PC-9 (cell line): ENCODE results near the gene MYO1H. TPM values are rescaled to one million over a fixed set of nuclear protein-coding genes. Genes with fewer than 3 reads are reported as not detected.

ENCODE experiments used
- BruUV-seq: library from RNA; stranded (reverse); fragments of 400-500 nt; replicated peaks from 2 replicates; lab custom pipeline; 2021; lab: Mats Ljungman, UMichigan
- CTCF ChIA-PET: fragments of 300-600 bp; sonication (Branson Sonifier 250); formaldehyde crosslinking; loops from one replicate; lab custom pipeline; 2022; ENCODE audit warnings: antibody characterized with exemption; lab: Charles Lee
- POLR2A ChIA-PET: fragments of 300-600 bp; sonication (Branson Sonifier 250); formaldehyde crosslinking; loops from one replicate; lab custom pipeline; 2022; ENCODE audit warnings: antibody characterized with exemption; ENCODE audit not compliant: unreplicated experiment; lab: Charles Lee
- DNase-seq, 2 experiments: peaks; one replicate each; pipeline versions ENCODE4 v3.0.0 to v3.0.0-alpha.2; 2015 to 2022; ENCODE audit warnings: mixed read lengths in 1 of 2
- H2AFZ ChIP-seq: fragments of 200-600 bp; sonication (generic); 2 replicates; pipeline ENCODE4 v1.8.1; 2017; ENCODE audit warnings: antibody characterized with exemption
- H3F3A ChIP-seq: fragments of 200-600 bp; sonication (generic); 2 replicates; pipeline ENCODE4 v1.8.1; 2017; ENCODE audit warnings: antibody characterized with exemption, mild to moderate bottlenecking, low read depth; ENCODE audit not compliant: insufficient read depth
- H3K27ac ChIP-seq: fragments of 200-600 bp; sonication (generic); 2 replicates; pipeline ENCODE4 v1.6.1; 2016; ENCODE audit warnings: mixed run types
- H3K27me3 ChIP-seq: fragments of 200-600 bp; sonication (generic); 2 replicates; pipeline ENCODE4 v1.6.1; 2016; ENCODE audit warnings: low read depth, mixed run types; ENCODE audit not compliant: insufficient read depth
- H3K36me3 ChIP-seq: fragments of 200-600 bp; sonication (generic); 2 replicates; pipeline ENCODE4 v1.6.1; 2016; ENCODE audit warnings: low read depth, mixed run types
- H3K4me1 ChIP-seq: fragments of 200-600 bp; sonication (generic); replicated peaks from 2 replicates; pipeline ENCODE4 v1.6.1; 2016; ENCODE audit warnings: mixed run types; ENCODE audit not compliant: insufficient read depth
- H3K4me2 ChIP-seq: fragments of 200-600 bp; sonication (generic); 2 replicates; pipeline ENCODE4 v1.6.1; 2017; ENCODE audit warnings: mixed run types
- H3K4me3 ChIP-seq: fragments of 200-600 bp; sonication (generic); 2 replicates; pipeline ENCODE4 v1.6.1; 2016; ENCODE audit warnings: mixed run types
- H3K79me2 ChIP-seq: fragments of 200-600 bp; sonication (generic); 2 replicates; pipeline ENCODE4 v1.6.1; 2017; ENCODE audit warnings: low read depth, mixed run types
- H3K9me2 ChIP-seq: fragments of 200-600 bp; sonication (generic); 2 replicates; pipeline ENCODE4 v1.8.1; 2017; ENCODE audit warnings: mild to moderate bottlenecking; ENCODE audit not compliant: insufficient read depth
- H3K9me3 ChIP-seq: fragments of 200-600 bp; sonication (generic); 2 replicates; pipeline ENCODE4 v1.8.1; 2016; ENCODE audit warnings: low read depth; ENCODE audit not compliant: insufficient read depth
- H4K20me1 ChIP-seq: fragments of 200-600 bp; sonication (generic); 2 replicates; pipeline ENCODE4 v1.8.1; 2017; ENCODE audit not compliant: insufficient read depth
- CTCF ChIP-seq: fragments of 200-600 bp; sonication (generic); conservative IDR thresholded peaks from 2 replicates; pipeline ENCODE4 v1.6.1; 2017; ENCODE audit warnings: mixed run types, antibody characterized with exemption, mild to moderate bottlenecking, moderate library complexity
- EZH2 ChIP-seq: fragments of 200-600 bp; sonication (generic); IDR thresholded peaks from 2 replicates; pipeline ENCODE4 v1.8.0; 2017; ENCODE audit warnings: antibody characterized with exemption, low read depth
- intact Hi-C: fragments of 100-400 bp; cut with micrococcal nuclease; formaldehyde crosslinking; loops from one replicate; pipeline ENCODE4 v1.10.0; 2022; ENCODE audit not compliant: unreplicated experiment
- total RNA-seq: library from RNA; stranded (reverse); gene quantifications from 2 replicates; pipeline ENCODE4 v1.2.3, GENCODE V29; 2021

The MYO1H gene
- total RNA-seq, 1 experiment from 2014 or later = not detected

- DNase-seq = no peak
- no TSS peak for BruUV-seq
- no peaks in the 10 kb centered on the region for H3K9me3 ChIP-seq
- H4K20me1 ChIP-seq = peaks cover 12% of the 10 kb centered on the region; the same call in 1 of the 2 replicates
- H3K4me3 ChIP-seq = no peak overlapping the region
- intact Hi-C loops = no loop called here
- no peaks in the 10 kb centered on the region for H3K27me3 ChIP-seq
- ChIA-PET POLR2A (no interaction called here), CTCF (no interaction called here)
- TF ChIP-seq EZH2 = no peak
- TF ChIP-seq CTCF = no peak
- no peaks in the 10 kb centered on the region for H3K9me2 ChIP-seq
- H3F3A ChIP-seq = no peaks in the 10 kb centered on the region; the same call in 1 of the 2 replicates
- H2AFZ ChIP-seq = no peak overlapping the region
- H3K4me2 ChIP-seq = no peak overlapping the region
- H3K79me2 ChIP-seq = no peaks in the 10 kb centered on the region
- peaks cover 11% of the 10 kb centered on the region for H3K36me3 ChIP-seq
- H3K4me1 ChIP-seq = no peaks in the 10 kb centered on the region
- H3K27ac ChIP-seq = no peak overlapping the region
Measured at GRCh38 chr12:109448707-109449390, 101.1 kb downstream of the MYO1H start.

GRCh38 chr12:109449845-109450532 lies 102.3 kb downstream of the MYO1H start:
- H2AFZ ChIP-seq = no peak overlapping the region
- H3K27me3 ChIP-seq = no peaks in the 10 kb centered on the region
- TF ChIP-seq CTCF (0 out of 2 replicates have a peak, but pooled peaks have one; percentile 19), EZH2 (no peak)
- H3K9me3 ChIP-seq = no peaks in the 10 kb centered on the region
- no peak overlapping the region for H3K27ac ChIP-seq
- intact Hi-C loops = no loop called here
- no peak overlapping the region for H3K4me2 ChIP-seq
- no TSS peak for BruUV-seq
- DNase-seq = no peak
- H3K9me2 ChIP-seq = no peaks in the 10 kb centered on the region
- H3K36me3 ChIP-seq = peaks cover 17% of the 10 kb centered on the region
- no peak overlapping the region for H3K4me3 ChIP-seq
- POLR2A ChIA-PET = interaction anchor here (0.6 kb wide), 1 partner anchor 14 kb away, joined by 9 read pairs; no protein-coding TSS in a partner anchor
- peaks cover 12% of the 10 kb centered on the region; the same call in 1 of the 2 replicates for H4K20me1 ChIP-seq
- CTCF ChIA-PET = no interaction called here
- H3F3A ChIP-seq = no peaks in the 10 kb centered on the region; the same call in 1 of the 2 replicates
- H3K4me1 ChIP-seq = no peaks in the 10 kb centered on the region
- no peaks in the 10 kb centered on the region for H3K79me2 ChIP-seq

GRCh38 chr12:109450980-109451379 lies 103.3 kb downstream of the MYO1H start:
- H2AFZ ChIP-seq = no peak overlapping the region
- H3K27ac ChIP-seq = no peak overlapping the region
- no peak overlapping the region for H3K4me2 ChIP-seq
- H3K36me3 ChIP-seq = peaks cover 17% of the 10 kb centered on the region
- CTCF ChIA-PET = no interaction called here
- TF ChIP-seq EZH2 (no peak), CTCF (no peak)
- peaks cover 12% of the 10 kb centered on the region; the same call in 1 of the 2 replicates for H4K20me1 ChIP-seq
- no peaks in the 10 kb centered on the region for H3K79me2 ChIP-seq
- BruUV-seq = no TSS peak
- POLR2A ChIA-PET = no interaction called here
- H3K9me3 ChIP-seq = no peaks in the 10 kb centered on the region
- intact Hi-C loops = no loop called here
- peak in 1 of 2 experiments; percentile 37 for DNase-seq
- H3K27me3 ChIP-seq = no peaks in the 10 kb centered on the region
- no peaks in the 10 kb centered on the region for H3K9me2 ChIP-seq
- H3K4me1 ChIP-seq = no peaks in the 10 kb centered on the region
- H3F3A ChIP-seq = no peaks in the 10 kb centered on the region; the same call in 1 of the 2 replicates
- H3K4me3 ChIP-seq = no peak overlapping the region
